ENCODE results near the gene RPRD1B. TPM values are rescaled to one million over a fixed set of nuclear protein-coding genes. Genes with fewer than 3 reads are reported as not detected.

The RPRD1B gene
- total RNA-seq, 1 donor from 2014 or later, result 29.2 TPM

- Mint-ChIP-seq H3K9me3 (ENCODE audit: unreplicated experiment) (no peaks in the 10 kb centered on the region), H3K36me3 (ENCODE audit: unreplicated experiment) (no peaks in the 10 kb centered on the region), H3K4me1 (ENCODE audit: low read depth, unreplicated experiment) (peaks cover 8% of the 10 kb centered on the region), H3K27ac (ENCODE audit: unreplicated experiment) (no peak overlapping the region), H3K4me3 (ENCODE audit: unreplicated experiment) (no peak overlapping the region), H3K27me3 (ENCODE audit: unreplicated experiment) (peaks cover 2% of the 10 kb centered on the region)
- no peak for TF ChIP-seq CTCF (IDR thresholded peaks at IDR 0.05; ENCODE audit: partially characterized antibody, unreplicated experiment)
- DNase-seq, result no peak
Observed at GRCh38 chr20:38141204-38141888, 107.8 kb downstream of the RPRD1B start.

Other genes starting within 250 kb of the RPRD1B start
- gene VSTM2L, start 130.6 kb upstream of the RPRD1B start, total RNA-seq (ENCODE audit: unreplicated experiment), result 15.9 TPM
- gene TTI1, start 290 bp upstream of the RPRD1B start, total RNA-seq (ENCODE audit: unreplicated experiment), result 22.9 TPM
- gene TGM2, start 131.5 kb downstream of the RPRD1B start, total RNA-seq (ENCODE audit: unreplicated experiment), result not detected
- 1.6 TPM for gene KIAA1755, start 227.0 kb downstream of the RPRD1B start, total RNA-seq (ENCODE audit: unreplicated experiment)